HG03097 (cell line): Measurements from ENCODE around the gene IRGQ.
A peak's percentile ranks its signal among the peaks of the same experiment; 100 is the strongest.
"Not testable (repeated sequence)": the region's sequence is repeated elsewhere in the genome, so short reads cannot be mapped to it uniquely, and the experiment has no call there.

Experiments
- ATAC-seq: cut with Tn5 transposase; IDR thresholded peaks from one replicate; pipeline ENCODE4 v1.9.1; 2021; ENCODE audit not compliant: unreplicated experiment, low FRiP score

Gene IRGQ, protein sequence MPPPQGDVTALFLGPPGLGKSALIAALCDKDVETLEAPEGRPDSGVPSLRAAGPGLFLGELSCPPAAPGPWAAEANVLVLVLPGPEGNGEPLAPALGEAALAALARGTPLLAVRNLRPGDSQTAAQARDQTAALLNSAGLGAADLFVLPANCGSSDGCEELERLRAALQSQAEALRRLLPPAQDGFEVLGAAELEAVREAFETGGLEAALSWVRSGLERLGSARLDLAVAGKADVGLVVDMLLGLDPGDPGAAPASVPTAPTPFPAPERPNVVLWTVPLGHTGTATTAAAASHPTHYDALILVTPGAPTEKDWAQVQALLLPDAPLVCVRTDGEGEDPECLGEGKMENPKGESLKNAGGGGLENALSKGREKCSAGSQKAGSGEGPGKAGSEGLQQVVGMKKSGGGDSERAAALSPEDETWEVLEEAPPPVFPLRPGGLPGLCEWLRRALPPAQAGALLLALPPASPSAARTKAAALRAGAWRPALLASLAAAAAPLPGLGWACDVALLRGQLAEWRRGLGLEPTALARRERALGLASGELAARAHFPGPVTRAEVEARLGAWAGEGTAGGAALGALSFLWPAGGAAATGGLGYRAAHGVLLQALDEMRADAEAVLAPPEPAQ

GRCh38 chr19:43595999-43596841 is at the start of gene IRGQ, which contains the start of gene ZNF576:
Gene IRGQ (minus strand): TSS chr19:43596134. CDS start chr19:43595338, 796 bp downstream.
Gene ZNF576 (plus strand): TSS chr19:43596595. CDS start chr19:43597109, 514 bp downstream.
- peak; percentile 74 for ATAC-seq

- no peak for ATAC-seq
Measured at GRCh38 chr19:43644181-43644580, 48.2 kb upstream of the IRGQ start.

GRCh38 chr19:43643326-43643725 is 47.4 kb upstream of the IRGQ start:
- ATAC-seq, result no peak

GRCh38 chr19:43642531-43642930 is 46.6 kb upstream of the IRGQ start:
- no peak for ATAC-seq

GRCh38 chr19:43641333-43641732 is 45.4 kb upstream of the IRGQ start:
- ATAC-seq, result no peak

DNA sequence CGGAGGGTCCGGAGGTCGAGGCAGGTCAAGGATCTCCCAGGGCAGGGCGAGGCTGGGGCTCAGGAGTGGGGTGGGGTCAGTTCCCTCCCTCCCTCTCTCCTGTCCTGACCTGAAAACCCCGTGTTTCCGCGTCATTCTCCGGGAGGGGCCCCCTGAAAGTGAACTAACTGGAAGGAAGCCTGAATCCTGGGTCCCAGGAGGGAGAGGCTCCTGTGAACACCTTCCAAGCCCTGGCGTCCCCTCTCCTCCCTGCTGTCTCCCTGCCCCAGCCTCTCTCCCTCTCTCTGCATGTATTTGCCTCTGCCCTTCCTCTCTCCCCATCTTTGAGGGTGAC is 44.5 kb upstream of the IRGQ start:
- no peak for ATAC-seq

DNA sequence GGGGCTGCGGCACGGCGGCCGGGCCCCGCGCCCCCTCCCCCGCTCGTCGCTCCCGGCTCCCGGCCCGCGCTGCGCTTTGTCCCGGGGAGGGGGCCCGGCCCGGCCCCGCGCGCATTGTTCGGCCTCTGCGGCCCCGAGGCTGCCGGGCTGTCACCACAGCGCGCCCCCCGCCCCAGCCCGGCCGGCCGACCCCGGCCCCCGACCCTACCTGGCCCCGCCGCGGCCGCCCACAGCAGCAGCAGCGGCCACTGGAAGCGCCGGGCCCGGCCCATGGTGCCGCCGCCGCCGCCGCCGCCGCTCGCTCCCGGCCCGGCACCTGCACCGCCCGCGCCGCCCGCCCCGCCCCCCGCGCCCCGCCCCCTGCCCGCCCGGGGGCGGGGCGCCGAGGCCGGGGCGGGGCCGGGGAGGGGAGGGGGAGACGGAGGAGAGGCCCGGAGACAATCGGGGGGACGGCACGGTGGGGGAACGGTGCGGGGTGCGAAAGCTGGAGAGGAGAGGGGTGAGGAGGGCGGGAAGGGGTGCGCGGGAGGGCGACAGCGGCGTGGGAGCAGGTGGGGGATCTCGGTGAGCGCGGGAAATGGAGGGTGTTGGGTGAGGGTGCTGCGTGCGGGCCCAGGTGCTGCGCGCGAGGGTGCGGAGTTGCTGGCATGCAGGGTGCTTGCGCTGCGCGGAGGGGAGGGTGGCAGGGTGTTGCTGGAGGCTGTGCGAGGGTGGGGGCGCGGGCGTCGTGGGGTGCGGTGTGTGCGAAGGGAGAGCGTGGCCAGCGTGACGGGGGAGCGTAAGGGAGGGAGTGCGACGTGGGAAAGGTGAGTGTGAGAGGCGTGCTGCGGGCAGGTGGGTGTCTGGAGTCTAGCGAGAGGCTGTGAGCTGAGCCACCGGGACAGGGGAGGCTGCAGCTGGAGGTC is 43.8 kb upstream of the IRGQ start, which contains the start of gene CADM4:
CADM4 (minus strand) TSS at position 332 of the 905 bp plus-strand sequence; CDS start at position 272, 60 bp downstream.
- ATAC-seq, result no peak

GRCh38 chr19:43638995-43639518 is 43.1 kb upstream of the IRGQ start:
- ATAC-seq, result no peak

GRCh38 chr19:43638214-43638994 is 42.5 kb upstream of the IRGQ start:
- no peak for ATAC-seq

DNA sequence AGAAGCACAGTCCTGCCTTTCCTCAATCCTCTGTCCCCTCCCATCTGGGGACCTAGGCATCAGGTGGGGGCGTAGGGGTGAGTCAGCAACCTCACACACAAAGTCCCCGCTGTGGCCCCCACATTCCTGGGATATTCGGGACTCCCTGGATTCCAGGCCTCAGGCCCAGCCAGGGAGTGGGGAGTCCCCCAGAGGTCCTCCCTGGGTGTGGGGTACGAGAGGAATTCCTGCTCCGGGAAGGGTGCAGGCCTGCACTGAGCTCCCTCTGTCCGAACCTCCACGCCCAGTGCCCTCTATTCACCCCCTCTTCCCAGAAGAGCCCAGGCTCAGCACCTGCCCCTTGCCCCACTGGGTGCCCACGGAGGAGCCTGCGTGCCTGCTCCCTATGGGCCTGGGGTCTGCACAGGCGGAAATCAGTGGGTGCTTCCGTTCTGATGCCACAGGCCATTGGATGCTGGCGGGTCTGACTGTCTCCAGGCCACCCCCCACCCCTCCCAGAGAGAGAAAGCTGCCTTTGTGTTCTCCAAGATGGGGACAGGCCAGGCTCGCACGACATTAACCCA is 40.3 kb upstream of the IRGQ start:
- no peak for ATAC-seq

GRCh38 chr19:43635561-43635940 is 39.6 kb upstream of the IRGQ start:
- not testable (repeated sequence) for ATAC-seq

DNA sequence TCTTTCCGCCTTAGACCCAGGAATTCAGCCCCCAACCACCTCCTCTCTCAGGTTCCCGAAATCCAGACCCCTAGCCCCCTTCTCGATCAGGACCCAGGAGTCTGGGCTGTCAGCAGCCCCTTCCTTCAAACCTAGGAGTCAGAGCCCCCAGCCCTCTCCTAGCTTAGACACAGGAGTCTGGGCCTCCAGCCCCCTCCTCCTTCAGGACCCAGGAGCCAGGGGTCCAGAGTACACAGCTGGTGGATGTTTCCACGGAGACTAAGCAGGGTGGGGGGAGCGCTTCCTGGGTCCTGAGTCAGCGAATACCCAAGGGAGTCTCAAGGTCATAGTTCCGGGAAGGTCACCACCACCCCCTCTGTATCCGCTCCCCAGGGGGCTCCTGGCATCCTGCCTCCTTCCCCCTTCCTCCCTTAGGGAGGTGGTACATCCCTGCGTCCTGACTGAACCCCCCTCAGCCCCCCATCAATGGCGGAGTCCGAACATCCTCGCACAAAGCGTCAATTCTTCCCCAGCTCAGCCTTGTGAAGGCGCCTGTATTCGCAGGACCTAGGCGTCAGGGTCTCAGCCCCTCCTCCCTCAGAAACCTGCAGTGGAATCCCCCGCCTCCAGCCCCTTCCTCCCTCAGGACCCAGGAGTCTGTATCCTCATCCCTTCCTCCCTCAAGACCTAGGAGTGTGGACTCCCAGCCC is 39.1 kb upstream of the IRGQ start:
- no peak for ATAC-seq

DNA sequence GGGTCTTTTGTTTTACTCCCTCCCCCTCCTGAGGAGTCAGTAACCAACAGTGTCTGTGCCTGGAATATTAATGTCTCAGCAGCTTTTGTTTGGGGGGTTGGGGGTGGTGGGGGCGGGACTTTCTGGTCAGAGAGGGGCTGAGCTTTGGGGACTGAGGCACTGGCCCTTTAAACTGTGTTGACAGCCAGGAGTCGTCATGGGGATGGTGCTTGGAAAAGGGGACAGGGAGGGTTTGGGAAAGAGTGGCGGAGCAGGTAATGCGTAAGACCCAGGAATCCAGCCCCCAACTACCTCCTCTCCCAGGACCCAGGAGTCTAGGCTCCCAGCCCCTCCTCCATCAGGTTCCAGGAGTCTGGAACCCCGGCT is 38.6 kb upstream of the IRGQ start:
- no peak for ATAC-seq

GRCh38 chr19:43634068-43634467 is 38.1 kb upstream of the IRGQ start:
- ATAC-seq, result no peak

DNA sequence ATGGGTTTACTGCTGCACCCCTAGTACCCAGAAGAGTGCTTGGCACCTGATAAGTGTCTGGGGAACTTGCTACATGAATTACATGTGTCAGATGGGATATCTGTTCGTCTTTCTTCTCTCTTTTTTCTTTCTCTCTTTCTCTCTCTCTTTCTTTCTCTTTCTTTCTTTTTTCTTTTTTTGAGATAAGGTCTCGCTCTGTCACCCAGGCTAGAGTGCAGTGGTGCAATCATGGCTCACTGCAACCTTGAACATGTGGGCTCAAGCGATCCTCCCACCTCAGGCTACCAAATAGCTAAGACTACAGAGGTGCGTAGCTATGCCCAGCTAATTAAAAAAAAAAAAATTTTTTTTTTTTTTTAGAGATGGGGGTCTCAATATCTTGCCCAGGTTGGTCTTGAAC is 37.6 kb upstream of the IRGQ start:
- no peak for ATAC-seq

DNA sequence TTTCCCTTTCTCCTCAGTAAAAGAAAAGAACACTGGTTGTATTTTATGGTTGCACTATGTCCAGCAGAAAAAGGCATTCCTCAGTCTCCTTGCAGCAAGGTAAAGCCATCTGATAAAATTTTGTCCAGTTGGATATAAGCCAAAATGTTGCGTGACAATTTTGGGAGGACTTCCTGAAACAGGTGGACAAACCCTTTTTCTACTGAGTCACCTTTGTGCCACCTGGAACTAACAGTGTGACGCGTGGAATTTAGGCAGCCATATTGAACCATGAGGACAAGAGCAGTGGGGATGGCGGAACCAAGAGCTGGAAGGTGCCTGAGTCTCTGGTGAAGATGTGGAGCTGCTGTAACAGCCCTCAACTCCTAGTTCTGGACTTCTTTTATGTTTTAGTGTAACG is 35.6 kb upstream of the IRGQ start:
- no peak for ATAC-seq

- ATAC-seq, result no peak
Measured at GRCh38 chr19:43628646-43629326, 32.9 kb upstream of the IRGQ start.

GRCh38 chr19:43626838-43627237 is 30.9 kb upstream of the IRGQ start:
- no peak for ATAC-seq
